ENCODE measurements around the gene RAD51AP2.

The RAD51AP2 gene

DNA sequence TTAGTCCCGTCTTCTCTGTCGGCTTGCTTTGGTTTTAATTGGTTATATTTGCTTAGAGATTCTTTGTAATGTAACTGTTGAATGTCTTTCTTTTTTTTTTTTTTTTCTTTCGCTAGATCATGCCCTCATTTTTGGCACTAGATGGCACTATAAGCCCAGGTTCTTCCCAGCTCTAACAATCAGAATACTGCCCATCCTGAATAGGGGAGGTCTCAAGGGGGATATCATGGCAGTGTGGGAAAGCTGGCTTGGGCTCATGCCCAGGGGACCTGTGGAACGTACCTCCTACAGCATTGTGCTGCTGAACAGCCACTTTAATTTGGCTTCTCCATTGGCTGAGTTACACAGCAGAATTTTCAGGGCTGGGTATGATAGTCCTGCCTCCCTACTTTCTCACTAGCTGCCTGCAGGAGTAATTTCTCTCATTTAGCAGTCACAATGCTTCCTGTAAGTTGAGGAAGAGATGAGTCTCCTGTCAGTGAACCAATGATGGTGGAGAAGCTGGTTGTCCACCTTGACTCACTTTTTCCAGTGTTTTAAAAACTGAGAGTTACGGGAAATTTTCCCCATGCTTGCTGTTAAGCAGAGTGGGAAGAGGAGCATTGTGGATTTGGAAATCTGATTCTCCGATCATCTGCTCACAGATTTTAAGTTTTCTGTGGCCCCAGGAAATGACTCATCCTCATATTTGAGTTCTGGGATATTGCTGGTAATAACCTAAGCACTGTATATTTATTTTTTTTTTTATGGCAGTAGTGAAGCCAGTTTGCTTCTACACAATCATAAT is 47.2 kb downstream of the RAD51AP2 start:
- DNase-seq (ENCODE audit: low read depth in 2 of 2) = no peak

DNA sequence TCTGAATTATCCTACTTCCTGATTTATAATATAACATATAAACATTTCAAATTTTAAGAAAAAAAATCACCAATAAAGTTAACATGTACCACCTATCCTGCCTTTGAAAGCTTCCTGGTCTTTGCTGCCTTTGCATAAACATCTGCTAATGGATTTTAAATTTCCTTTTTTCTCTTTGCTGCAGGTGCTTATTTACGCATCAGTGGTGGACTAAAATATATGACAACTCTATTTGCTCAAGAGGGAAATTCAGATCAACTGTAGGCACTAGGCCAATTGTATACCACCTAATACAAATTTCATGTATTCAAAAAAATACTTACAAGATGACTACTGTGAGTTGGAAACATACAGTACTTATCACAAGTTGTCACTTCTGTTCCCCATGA is 57.2 kb downstream of the RAD51AP2 start:
- no peak for DNase-seq (ENCODE audit: low read depth in 2 of 2)
